Right cardiac atrium (tissue), 5 donors: ENCODE measurements around the gene MATN3. TPM values are rescaled to one million over a fixed set of nuclear protein-coding genes. Genes with fewer than 3 reads are reported as not detected.

Experiments used
- ATAC-seq, 2 donors: fragments of 200-7000 bp; cut with Tn5 transposase; one replicate each; pipeline versions ENCODE4 v1.8.0 to v1.9.1; 2020; ENCODE audit warnings: moderate library complexity in 2 of 2, mild to moderate bottlenecking in 1 of 2
- DNase-seq, 3 donors: peaks; one replicate each; pipeline ENCODE4 v3.0.0-alpha.2; 2020
- H3K27ac ChIP-seq: one replicate; pipeline ENCODE4 v1.5.1; 2013; ENCODE audit warnings: mild to moderate bottlenecking, low read length, control low read depth, moderate library complexity
- H3K27me3 ChIP-seq: one replicate; pipeline ENCODE4 v1.6.1; 2013; ENCODE audit not compliant: control insufficient read depth, insufficient read depth
- H3K4me1 ChIP-seq: one replicate; pipeline ENCODE4 v1.6.1; 2013; ENCODE audit warnings: low read length; ENCODE audit not compliant: control insufficient read depth, insufficient read depth
- H3K4me3 ChIP-seq: one replicate; pipeline ENCODE4 v1.5.1; 2013; ENCODE audit warnings: low read length, control low read depth
- H3K9me3 ChIP-seq: one replicate; pipeline ENCODE4 v1.6.1; 2013; ENCODE audit warnings: low read length; ENCODE audit not compliant: control insufficient read depth
- WGBS: extraction: QIAGEN DNeasy Blood & Tissue Kit; methylation state at CpG from one replicate; pipeline ENCODE4 v1.1.7; 2013; 5-methylcytosine and 5-hydroxymethylcytosine counted together
- intact Hi-C, 4 donors: fragments of 100-400 bp; cut with DNase I; formaldehyde crosslinking; loops; one replicate each; pipeline versions ENCODE4 v1.11.0 to v1.14.0; 2022 to 2023
- polyA plus RNA-seq: library from polyadenylated mRNA; stranded (reverse); fragments of 200-250 nt; gene quantifications from one replicate; pipeline ENCODE4 v1.2.3, GENCODE V29; 2013
- total RNA-seq, 4 donors: library from RNA; stranded (reverse); fragmentation: NEBNext Ultra II Directional; extraction: Animal tissue kit (Norgen Biotek cat#: 25700); gene quantifications; one replicate each; pipeline ENCODE4 v1.2.1, GENCODE V29; 2021
- donor health status: healthy with polysubstance abuse.
- donor health status: DM: no; HTN: yes; CAD: no.
- donor health status: DM: no; HTN: no; CAD: no.
- donor health status: DM: no; HTN: yes; CAD: no; lungs with severe emphysema.
- donor health status: DM: yes; HTN: yes; CAD: no.

MATN3 gene
- total and polyA plus RNA-seq, 5 donors, result 0.23 to 0.38 (median 0.29) TPM

DNA sequence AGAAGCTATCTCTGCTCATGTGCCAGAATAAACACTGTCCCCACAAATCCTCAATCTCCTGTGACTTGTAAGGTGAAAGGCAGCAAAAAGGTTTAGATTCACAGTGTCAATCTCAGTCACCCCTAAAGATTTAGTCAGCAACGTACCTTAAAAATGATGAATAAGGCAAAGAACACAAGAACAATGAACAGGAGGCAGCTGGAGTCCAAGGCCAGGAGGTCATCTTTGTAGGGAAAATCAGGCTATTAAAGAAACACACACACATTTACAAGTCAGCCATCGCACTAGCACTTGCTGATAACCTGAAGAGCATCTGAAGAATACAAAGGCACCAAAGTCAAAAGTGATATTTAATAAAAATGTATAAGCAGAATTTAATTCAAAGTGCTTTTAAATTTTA is 22.4 kb upstream of the MATN3 start:
- H3K4me3 ChIP-seq, result no peak overlapping the region
- DNase-seq, result no peak
- H3K4me1 ChIP-seq, result peaks cover 6% of the 10 kb centered on the region
- H3K27me3 ChIP-seq, result no peaks in the 10 kb centered on the region
- peak in 1 of 2 donors; percentile 34 for ATAC-seq
- H3K9me3 ChIP-seq, result no peaks in the 10 kb centered on the region
- H3K27ac ChIP-seq, result peak overlapping the region; percentile 13
- WGBS, result 52% methylated on average over 2 of the region's 2 CpGs
- intact Hi-C loops, result no loop called here

DNA sequence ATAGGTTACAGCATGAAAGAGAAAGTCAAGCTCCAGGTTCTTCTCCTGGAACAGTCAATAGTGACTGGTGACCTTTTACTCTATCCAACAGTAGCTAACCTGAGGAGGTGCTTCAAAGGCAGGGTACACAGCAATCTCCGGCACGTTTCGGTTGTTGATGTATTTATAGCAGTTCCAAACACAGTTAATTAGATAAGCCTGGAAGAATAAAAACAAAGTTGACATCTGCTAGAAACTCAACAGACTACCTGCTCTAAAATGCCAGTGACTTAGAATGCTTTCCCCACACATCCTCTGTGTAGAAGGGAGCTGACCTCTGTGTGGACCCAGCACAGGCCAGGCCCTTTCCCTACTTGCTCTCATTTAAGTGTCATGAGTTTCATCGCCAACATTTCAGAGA is 21.8 kb upstream of the MATN3 start:
- Histone ChIP-seq H3K4me3 (no peak overlapping the region), H3K27ac (peak overlapping the region; percentile 36), H3K9me3 (no peaks in the 10 kb centered on the region), H3K4me1 (peaks cover 6% of the 10 kb centered on the region), H3K27me3 (no peaks in the 10 kb centered on the region)
- intact Hi-C loops, result no loop called here
- ATAC-seq, result peak; percentile 30 to 62
- DNase-seq, result no peak
- 61% methylated on average over 4 of the region's 4 CpGs for WGBS

GRCh38 chr2:20033322-20033721 is 20.9 kb upstream of the MATN3 start:
- no peaks in the 10 kb centered on the region for H3K9me3 ChIP-seq
- peaks cover 6% of the 10 kb centered on the region for H3K4me1 ChIP-seq
- ATAC-seq (no peak), DNase-seq (no peak)
- intact Hi-C loops, result no loop called here
- H3K27me3 ChIP-seq, result no peaks in the 10 kb centered on the region
- no peak overlapping the region for H3K27ac ChIP-seq
- WGBS, result 84% methylated on average over 3 of the region's 3 CpGs
- no peak overlapping the region for H3K4me3 ChIP-seq

DNA sequence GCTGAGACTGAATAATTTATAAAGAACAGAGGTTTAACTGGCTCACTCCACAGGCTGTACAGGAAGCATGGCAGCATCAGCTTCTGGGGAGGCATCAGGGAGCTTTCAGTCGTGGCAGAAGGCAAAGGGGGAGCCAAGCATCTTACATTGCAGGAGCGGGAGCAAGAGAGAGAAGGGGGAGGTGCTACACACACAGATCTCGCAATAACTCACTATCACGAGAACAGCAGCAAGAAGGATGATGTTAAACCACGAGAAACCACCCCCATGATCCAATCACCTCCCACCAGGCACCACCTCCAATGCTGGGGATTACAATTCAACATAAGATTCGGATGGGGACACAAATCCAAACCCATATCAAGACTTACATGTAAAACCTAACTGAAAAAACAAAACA is 17.8 kb upstream of the MATN3 start:
- Histone ChIP-seq H3K4me1 (peaks cover 4% of the 10 kb centered on the region), H3K27me3 (no peaks in the 10 kb centered on the region), H3K9me3 (no peaks in the 10 kb centered on the region), H3K27ac (no peak overlapping the region), H3K4me3 (no peak overlapping the region)
- WGBS, result 90% methylated on average over 6 of the region's 6 CpGs
- intact Hi-C loops, result no loop called here
- no peak for ATAC-seq
- DNase-seq, result no peak

GRCh38 chr2:20027705-20028434 is 15.4 kb upstream of the MATN3 start:
- H3K9me3 ChIP-seq, result no peaks in the 10 kb centered on the region
- no peak overlapping the region for H3K4me3 ChIP-seq
- H3K27me3 ChIP-seq, result no peaks in the 10 kb centered on the region
- DNase-seq, result no peak
- WGBS, result 58% methylated on average over 3 of the region's 3 CpGs
- no peak for ATAC-seq
- H3K27ac ChIP-seq, result no peak overlapping the region
- H3K4me1 ChIP-seq, result no peaks in the 10 kb centered on the region
- intact Hi-C loops, result no loop called here

DNA sequence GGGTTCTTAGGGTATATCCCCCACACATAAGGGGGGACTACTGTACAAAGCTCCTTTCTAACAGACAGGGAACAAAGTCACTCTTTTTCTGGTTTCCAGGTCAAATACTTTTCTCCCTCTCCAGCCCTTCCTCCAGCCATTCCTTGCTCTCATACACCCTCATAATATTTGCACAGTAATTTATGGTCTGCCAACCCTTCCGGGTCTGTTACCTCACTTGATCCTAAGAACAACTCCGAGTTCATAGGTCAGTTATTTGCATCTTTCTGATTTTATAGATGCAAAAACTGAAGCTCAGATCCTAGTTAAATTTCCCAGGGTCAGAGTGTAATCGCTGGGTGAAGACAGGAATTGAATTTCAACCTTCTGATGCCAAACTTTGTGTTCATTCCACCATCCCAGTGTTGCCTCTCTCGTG is 14.8 kb upstream of the MATN3 start:
- no peak overlapping the region for H3K27ac ChIP-seq
- no peak for ATAC-seq

DNA sequence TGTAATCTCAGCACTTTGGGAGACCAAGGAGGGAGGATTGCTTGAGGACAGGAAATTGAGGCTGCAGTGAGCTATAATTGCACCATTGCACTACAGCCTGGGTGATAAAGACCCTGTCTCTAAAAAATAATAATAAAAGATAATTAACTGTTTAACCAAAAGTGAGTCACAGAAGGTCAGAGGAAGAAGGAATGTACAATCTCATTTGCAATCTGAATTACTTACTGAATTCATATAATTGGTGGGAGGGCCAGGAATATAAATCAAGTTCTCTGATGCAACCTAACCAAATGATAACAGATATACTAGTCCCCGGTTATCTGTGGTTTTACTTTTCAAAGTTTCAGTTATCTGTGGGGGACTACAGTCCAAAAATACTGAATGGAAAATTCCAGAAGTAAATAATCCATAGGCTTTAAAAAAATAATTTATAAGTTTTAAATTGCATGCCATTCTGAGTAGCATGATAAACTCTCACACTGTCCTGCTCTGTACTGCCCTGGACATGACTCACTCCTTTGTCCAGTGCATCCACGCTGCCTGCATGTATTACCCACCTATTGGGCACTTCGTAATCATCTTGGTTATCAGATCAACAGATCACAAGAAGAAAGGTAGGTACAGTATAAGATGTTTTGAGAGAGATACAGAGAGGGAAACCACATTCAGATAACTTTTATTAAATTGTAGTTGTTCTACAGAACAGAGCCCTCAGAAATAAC is 12.8 kb upstream of the MATN3 start:
- 93% methylated on average over 3 of the region's 3 CpGs for WGBS
- DNase-seq (no peak), ATAC-seq (no peak)
- Histone ChIP-seq H3K27ac (no peak overlapping the region), H3K9me3 (no peaks in the 10 kb centered on the region), H3K27me3 (no peaks in the 10 kb centered on the region), H3K4me3 (no peak overlapping the region), H3K4me1 (no peaks in the 10 kb centered on the region)
- intact Hi-C loops, result no loop called here

More for the DNA sequence above, 14.8 kb upstream of the MATN3 start:
- Histone ChIP-seq H3K4me3 (no peak overlapping the region), H3K9me3 (no peaks in the 10 kb centered on the region), H3K27me3 (no peaks in the 10 kb centered on the region), H3K4me1 (no peaks in the 10 kb centered on the region)
- WGBS, result 64% methylated on average over 4 of the region's 4 CpGs
- intact Hi-C loops, result no loop called here
- DNase-seq, result no peak

GRCh38 chr2:20023688-20024087 is 11.2 kb upstream of the MATN3 start:
- no peaks in the 10 kb centered on the region for H3K4me1 ChIP-seq
- no peaks in the 10 kb centered on the region for H3K27me3 ChIP-seq
- no peak overlapping the region for H3K27ac ChIP-seq
- ATAC-seq (no peak), DNase-seq (no peak)
- H3K9me3 ChIP-seq, result no peaks in the 10 kb centered on the region
- WGBS, result 87% methylated on average over 4 of the region's 4 CpGs
- intact Hi-C loops, result no loop called here
- H3K4me3 ChIP-seq, result no peak overlapping the region

DNA sequence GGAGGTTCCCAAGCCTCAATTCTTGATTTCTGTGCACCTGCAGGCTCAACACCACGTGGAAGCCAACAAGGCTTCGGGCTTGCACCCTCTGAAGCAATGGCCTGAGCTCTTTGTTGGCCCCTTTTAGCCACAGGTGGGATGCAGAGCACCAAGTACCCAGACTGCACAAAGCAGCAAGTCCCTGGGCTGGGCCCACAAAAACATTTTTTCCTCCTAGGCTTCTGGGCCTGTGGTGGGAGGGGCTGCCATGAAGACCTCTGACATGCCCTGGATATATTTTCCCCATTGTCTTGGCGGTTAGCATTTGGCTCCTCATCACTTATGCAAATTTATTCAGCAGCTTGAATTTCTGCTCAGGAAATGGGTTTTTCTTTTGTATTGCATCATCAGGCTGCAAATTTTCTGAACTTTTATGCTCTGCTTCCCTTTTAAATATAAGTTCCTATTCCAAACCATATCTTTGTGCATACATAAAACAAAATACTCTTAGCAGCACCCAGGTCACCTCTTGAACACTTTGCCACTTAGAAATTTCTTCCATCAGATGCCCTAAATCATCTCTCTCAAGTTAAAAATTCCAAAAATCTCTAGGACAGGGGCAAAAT is 9.0 kb upstream of the MATN3 start:
- ATAC-seq, result no peak
- H3K9me3 ChIP-seq, result no peaks in the 10 kb centered on the region
- H3K4me1 ChIP-seq, result no peaks in the 10 kb centered on the region
- H3K27me3 ChIP-seq, result no peaks in the 10 kb centered on the region
- DNase-seq, result no peak
- WGBS, result 84% methylated on average over 3 of the region's 3 CpGs
- intact Hi-C loops, result no loop called here
- H3K27ac ChIP-seq, result no peak overlapping the region
- H3K4me3 ChIP-seq, result no peak overlapping the region

DNA sequence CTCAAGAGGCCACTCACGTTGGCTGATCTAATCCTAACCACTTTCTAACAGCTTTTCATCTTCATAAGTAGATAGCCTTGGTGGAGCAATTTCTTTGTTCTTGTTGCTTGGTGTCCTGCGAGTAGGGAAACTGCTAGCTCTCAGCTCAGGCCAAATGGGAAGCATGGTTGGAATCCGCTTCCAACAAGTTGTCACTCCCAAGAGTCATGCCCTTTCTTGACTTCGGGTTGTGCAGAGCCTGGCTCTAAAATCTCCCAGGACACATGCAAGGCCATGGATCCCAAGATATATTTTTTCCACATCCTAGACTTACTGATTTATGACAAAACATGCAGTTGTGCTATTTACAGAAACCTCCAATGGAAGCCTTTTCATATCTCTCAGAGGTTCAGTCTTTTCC is 7.3 kb upstream of the MATN3 start:
- intact Hi-C loops, result loop anchor here in 1 of 4 donors (5.0 kb wide), 1 partner anchor 73 kb away; no protein-coding TSS in a partner anchor

GRCh38 chr2:20018601-20019152 is 6.2 kb upstream of the MATN3 start:
- Histone ChIP-seq H3K4me3 (no peak overlapping the region), H3K9me3 (no peaks in the 10 kb centered on the region), H3K4me1 (no peaks in the 10 kb centered on the region), H3K27ac (no peak overlapping the region), H3K27me3 (no peaks in the 10 kb centered on the region)
- DNase-seq (no peak), ATAC-seq (no peak)
- WGBS, result 94% methylated on average over 2 of the region's 2 CpGs
- intact Hi-C loops, result loop anchor here in 1 of 4 donors (5.0 kb wide), 1 partner anchor 74 kb away; no protein-coding TSS in a partner anchor

More for the DNA sequence above, 7.3 kb upstream of the MATN3 start:
- 78% methylated on average over 4 of the region's 4 CpGs for WGBS
- H3K4me3 ChIP-seq, result no peak overlapping the region
- ATAC-seq, result no peak
- H3K27me3 ChIP-seq, result no peaks in the 10 kb centered on the region
- no peaks in the 10 kb centered on the region for H3K4me1 ChIP-seq
- H3K9me3 ChIP-seq, result no peaks in the 10 kb centered on the region
- no peak for DNase-seq
- no peak overlapping the region for H3K27ac ChIP-seq
